NB4 (cell line): ENCODE data around the gene KRTAP1-4.

Experiments used
- CTCF ChIP-seq: IDR thresholded peaks from one replicate; pipeline ENCODE4 v1.5.1; 2012; ENCODE audit warnings: low read depth, low read length
- MAX ChIP-seq: IDR thresholded peaks from 2 replicates; pipeline ENCODE4 v1.6.1; 2011; ENCODE audit warnings: low read depth, low read length
- MYC ChIP-seq: IDR thresholded peaks from 2 replicates; pipeline ENCODE4 v1.6.1; 2011; ENCODE audit warnings: low read depth, low read length
- POLR2A ChIP-seq: IDR thresholded peaks from 2 replicates; pipeline ENCODE4 v1.6.1; 2011; ENCODE audit warnings: mild to moderate bottlenecking; ENCODE audit not compliant: insufficient read length; ENCODE audit errors: extremely low read depth

GRCh38 chr17:41052566-41052965, 22.6 kb upstream of the KRTAP1-4 start:
- no peak for TF ChIP-seq CTCF
- TF ChIP-seq POLR2A: no peak
- no peak for TF ChIP-seq MYC
- TF ChIP-seq MAX: no peak
